Ecto neural progenitor cell (in vitro differentiated cells): Measurements from ENCODE around the gene PGAP3.

ENCODE experiments used
- DNase-seq: peaks from one replicate; pipeline ENCODE4 v3.0.0-alpha.2; 2018; ENCODE audit warnings: low spot score

Gene PGAP3

DNA sequence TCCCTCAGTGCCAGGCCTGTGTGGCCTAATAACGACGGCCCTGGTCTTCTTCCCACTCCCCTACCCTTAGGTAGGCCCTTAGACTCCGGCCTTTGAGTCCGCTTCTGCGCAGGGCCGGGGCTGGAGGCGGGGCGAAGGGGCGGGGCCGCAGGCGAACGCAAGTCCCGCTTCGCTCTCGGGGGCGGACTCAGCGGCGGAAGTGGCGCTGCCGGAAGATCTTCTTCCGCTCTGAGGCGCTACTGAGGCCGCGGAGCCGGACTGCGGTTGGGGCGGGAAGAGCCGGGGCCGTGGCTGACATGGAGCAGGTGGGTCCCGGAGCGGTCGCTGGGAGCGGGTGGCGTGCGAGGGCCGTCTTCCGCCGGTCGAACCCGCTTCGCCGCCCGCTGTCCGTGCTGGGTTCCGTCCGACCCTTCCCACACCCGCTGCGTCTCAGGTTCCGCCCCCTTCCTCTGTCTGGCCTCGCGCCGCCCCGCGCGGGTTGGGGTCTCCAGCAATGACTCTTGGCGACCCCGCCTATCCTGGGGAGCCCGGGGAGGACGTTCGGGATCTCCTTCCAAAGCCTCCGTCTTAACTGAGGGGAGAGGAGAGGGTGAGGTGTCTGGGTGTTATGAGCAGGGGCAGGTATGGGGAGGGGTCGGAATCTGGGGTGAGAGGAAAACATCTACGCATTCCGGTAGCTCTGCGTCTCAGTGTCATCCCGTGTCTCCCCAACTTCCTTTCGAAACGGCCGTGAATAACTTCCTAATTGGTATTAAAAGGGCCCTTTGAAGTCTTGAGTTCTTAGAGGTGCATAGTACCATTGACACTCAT lies 50.7 kb downstream of the PGAP3 start, which contains the start of gene STARD3:
Gene STARD3, plus strand, starts transcription at position 218 of the 810 bp plus-strand sequence. CDS start 16,388 bp downstream, outside the sequence.
- DNase-seq: peak; percentile 97

DNA sequence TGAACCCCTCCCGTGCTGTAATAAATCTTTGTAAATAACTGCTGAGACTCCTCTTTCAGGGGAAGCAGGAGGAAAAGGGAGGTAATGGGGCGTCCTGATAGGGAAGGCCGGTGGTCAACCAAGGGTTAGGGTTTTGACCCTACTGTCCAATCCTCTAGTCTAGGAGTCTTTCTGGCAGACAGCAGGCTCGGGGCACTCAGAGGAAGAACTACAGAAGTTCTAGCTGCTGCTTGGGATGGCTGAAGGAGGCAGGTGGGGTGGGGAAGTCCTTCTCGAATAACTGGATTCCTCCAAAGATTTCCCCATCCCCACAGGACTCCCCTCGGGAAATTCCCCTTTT lies 51.3 kb downstream of the PGAP3 start:
- no peak for DNase-seq

DNA sequence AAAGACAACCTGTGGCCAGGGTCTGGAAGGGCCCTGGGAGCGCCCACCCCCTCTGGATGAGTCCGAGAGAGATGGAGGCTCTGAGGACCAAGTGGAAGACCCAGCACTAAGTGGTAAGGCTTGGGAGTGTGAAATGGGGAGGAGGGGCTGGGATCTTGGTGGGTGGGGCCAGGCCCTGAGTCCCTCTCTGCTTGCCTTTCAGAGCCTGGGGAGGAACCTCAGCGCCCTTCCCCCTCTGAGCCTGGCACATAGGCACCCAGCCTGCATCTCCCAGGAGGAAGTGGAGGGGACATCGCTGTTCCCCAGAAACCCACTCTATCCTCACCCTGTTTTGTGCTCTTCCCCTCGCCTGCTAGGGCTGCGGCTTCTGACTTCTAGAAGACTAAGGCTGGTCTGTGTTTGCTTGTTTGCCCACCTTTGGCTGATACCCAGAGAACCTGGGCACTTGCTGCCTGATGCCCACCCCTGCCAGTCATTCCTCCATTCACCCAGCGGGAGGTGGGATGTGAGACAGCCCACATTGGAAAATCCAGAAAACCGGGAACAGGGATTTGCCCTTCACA lies 52.2 kb downstream of the PGAP3 start:
- no peak for DNase-seq

DNA sequence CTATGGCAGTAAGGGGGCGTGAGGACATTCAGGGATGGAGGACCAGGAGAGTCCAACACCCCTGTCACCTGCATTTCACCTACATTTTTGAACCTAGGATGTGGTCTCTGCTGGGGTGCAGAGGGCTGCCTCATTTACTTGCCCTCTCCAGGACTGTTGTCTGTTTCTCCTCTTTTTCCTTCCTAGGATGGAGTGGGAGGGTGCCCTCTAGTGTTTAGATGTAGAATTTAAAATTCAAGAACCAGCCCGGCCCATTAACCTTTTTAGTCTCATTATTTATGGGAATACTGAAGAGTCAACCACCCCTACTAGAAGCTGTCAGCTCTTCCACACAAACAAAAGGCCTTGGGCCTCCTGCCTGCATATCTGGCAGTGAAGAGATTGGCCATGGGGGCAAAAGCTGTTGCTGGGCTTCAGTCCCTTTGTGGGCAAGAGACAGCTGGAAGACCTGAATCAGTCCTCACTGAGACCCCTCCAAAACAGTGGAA lies 53.4 kb downstream of the PGAP3 start:
- DNase-seq: no peak

DNA sequence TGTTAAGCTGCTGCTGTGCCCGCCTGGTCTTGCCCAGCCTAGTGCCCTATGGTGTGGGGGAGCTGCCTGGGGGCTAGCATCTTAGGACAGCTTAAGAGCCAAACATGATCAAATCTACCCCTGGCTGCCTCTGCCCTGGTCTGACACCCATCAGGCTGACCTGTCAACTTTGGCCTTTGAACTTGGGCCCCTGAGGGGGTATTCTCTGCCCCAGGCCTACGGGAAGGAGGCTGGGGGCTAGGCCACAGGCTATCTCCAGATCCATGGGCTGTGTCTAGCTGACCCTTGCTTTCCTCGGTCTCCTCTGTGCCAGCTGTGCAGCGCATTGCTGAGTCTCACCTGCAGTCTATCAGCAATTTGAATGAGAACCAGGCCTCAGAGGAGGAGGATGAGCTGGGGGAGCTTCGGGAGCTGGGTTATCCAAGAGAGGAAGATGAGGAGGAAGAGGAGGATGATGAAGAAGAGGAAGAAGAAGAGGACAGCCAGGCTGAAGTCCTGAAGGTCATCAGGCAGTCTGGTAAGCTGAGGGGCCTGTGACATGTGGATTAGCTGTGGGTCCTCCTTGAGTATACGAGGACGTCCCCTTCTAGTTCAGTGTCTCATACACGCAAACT lies 54.2 kb downstream of the PGAP3 start:
- no peak for DNase-seq

DNA sequence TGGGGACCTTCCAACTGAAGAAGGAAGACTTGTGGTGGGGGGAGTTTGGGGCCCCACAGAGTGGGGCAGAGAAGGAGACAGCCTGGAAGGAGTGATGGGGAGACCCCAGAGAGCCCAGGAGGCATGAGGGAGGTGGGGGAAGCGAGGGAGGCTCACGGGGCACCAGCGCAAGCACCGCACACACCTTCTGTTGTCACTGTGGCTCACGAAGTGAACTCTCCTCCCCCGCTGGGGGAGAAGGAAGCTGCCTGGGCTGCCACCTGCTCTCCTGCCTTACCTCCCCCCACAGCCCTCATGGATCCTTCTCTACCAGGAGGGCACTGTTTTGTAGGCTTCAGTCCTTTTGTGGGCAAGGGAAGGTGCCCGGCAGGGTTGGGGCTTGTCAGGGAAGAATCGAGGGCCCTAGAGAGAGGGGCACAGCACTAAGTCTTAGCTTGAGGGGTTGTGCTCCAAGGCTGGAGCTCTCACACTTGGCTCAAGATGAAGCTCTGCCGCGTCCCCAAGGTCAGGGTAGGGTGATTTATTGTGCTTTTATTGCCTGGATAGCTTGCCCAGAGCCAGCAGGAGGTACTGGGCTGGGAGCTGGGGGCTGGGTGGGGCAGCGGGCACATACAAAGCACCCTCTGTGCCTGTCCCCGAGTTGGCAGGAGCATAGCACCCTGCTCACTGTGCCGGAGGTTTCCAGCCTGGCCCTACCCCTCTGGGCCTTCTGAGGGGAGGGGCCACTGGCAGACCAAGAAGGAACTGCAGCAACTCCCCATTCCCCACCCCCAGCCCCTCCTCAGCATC lies 55.5 kb downstream of the PGAP3 start:
- DNase-seq: no peak

DNA sequence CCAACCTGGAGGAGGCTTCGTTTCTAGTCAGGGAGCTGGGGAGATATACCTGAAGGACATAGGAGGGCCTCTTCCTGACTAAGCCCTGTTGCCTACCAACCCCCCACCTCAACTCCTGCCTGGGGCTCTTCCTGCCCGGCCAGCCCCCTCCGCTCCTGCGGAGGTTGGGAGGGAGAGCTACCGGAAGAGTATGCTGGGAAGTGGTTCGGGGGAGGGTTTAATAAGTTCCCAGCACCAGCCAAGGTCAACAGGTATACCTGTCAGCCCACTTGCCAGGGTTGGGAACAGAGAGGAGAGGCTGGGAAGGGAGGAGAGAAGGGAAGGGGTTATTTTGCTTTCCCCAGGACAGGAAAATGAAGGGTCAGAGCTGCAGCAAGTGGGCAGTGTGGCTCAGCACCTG lies 56.5 kb downstream of the PGAP3 start:
- no peak for DNase-seq

DNA sequence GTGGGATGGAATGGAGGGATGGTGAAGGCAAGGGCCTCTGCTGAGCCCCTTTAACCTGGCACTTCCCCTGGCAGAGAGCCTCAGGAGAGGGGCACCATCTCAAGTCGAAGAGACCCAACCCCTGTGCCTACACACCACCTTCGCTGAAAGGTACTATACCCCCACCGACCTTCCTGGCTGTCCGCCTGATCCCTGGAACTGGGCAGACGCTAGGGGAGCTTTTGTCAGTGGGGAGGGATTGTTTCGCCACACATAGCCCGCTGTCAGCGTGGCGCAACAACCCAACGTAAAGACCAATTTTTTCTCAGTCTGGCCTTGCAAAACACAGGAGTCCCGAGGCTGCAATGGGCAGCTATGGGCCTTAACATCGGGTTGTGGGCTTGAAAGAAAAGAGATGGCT lies 58.0 kb downstream of the PGAP3 start:
- DNase-seq: no peak

DNA sequence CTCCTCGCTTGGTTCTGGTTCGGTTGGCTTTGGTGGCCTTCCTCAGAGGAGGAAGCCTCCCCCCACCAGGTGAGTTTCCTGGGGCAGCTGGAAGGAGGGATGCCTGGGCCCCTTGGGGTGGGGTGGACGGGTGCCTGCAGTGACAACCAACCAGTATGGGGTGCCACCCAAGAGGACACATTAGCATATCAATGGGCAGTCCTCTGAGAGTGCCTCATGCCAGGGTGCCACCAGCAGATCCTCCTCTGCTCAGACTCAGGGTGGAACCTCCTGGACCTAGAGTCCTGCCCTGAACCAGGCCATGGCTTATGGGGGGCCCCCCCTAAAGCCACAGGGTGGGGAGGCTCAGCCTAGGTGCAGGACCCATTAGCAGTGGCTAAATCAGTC lies 58.4 kb downstream of the PGAP3 start:
- DNase-seq: no peak

DNA sequence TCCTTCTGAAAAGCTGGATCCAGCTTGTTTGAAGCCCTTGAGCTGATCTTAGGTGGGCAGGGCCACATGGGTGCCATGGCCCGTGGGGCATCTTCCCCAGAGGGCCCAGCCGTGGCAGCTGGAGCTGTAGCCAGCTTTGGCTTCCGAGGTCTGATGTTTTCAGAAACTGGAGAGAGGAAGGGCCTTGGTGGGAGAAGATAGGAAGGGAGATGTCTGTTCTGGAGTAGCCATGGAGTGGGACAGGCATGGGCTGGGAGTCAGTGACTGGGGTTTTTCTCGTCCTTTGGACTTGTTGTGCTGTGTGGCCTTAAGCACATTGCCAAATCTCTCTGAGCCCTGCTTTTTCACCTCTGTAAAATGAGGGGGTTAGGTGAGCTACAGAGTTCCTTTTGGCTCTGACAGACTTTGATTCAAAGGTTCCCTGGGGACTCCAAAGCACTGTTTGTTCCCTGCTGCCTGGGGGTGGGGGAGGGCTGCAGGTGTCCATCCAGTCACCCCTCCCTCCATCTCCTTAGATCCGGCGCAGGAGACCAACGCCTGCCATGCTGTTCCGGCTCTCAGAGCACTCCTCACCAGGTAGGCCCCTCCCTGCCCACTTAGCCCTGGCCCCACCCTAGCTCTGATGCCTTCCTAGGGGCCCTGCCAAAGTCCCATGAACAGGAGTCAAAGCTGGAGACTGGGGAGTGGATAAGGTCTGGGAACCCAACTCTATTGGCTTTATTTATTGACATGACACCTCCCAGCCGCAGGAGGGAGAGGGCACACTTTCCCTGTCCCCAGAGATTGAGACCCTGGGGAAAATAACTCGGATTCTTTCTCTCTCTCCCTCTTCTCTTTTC lies 59.0 kb downstream of the PGAP3 start:
- no peak for DNase-seq

DNA sequence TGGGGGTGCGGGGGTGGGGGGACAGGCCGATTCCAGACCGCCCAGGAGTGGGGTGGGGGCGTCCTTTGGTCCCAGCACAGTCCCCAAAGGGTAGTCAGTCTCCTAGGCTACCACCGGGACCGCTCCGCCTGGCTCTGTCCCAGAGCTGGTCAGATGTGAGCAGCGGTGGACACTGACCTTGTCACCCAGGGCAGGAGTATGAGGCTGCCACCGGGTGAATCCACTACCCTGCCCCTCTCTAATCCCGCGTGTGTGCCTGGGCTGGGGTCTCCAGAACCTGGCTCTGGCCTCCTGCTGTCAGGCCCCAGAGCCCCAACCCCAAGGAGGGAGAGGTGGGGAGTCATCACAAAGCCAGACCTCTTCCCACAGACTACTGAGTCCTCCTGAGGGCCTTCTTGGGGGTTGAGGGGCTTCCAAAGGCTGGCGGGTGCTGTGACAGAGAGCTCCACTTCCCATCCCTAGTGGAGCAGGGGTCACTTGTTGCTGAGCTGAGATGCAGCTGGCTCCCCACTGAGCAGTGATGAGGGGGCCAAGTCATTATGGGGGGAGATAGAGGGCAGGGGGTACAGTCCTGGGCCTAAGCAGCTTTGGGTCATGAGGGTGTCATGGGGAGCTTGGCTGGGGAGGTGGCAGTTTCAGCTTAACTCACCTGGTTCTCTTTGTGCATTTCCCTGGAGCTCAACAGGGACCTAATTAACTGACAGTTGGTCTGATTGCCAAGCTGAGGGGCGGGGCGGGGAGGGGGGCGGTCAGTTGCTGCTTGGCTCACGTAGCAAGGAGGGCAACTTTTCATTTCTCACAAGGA lies 59.9 kb downstream of the PGAP3 start:
- no peak for DNase-seq

DNA sequence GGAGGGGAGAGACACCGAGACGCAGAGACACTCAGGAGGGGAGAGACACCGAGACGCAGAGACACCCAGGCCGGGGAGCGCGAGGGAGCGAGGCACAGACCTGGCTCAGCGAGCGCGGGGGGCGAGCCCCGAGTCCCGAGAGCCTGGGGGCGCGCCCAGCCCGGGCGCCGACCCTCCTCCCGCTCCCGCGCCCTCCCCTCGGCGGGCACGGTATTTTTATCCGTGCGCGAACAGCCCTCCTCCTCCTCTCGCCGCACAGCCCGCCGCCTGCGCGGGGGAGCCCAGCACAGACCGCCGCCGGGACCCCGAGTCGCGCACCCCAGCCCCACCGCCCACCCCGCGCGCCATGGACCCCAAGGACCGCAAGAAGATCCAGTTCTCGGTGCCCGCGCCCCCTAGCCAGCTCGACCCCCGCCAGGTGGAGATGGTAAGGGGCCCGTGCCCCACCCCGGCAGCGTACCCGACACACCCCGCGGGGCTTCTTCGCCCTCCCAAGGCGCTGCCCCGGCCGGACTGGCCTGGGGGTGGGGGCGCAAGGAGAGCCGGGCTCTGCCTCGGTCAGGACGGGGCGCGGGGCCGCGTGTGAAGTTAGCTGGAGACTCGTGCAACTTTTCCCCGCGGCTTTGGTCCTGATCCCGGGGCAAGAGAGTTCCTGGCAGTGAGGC lies 60.7 kb downstream of the PGAP3 start:
- DNase-seq: peak; percentile 76

DNA sequence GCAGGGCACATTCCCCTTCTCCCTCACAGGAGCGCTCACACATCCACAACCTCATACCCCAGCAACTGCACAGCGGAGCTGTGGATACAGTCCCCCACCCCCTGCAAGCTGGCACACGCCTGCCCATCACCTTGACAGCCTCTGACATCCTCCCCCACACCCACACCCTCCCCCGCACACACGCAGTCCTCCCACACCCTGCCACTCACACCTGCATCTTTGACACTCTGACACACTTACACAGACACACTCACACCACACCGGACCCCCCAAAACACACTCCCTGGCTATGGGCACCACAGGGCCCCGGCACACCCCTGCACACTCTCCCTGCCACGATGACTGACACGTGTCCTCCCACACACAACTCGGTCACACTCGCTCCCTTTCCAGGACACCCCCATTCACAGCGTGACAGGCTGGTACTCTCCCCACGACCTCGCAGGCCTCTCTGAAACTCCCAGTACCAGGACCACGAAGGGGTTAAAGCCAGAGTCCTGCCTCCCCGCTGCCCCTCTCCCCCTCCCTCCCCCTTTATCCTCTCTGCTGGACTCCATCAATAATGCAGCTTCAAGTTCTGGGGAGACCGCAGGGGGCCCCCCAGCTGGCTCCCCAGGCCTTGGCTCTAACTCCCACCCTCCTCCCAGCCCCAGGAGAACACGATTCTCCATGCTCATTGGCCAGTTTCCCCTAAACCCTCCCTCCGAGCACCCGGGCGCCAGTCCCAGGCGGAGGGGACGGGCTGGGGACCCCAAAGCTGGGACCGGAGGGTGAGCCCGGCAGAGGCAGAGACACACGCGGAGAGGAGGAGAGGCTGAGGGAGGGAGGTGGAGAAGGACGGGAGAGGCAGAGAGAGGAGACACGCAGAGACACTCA lies 61.4 kb downstream of the PGAP3 start, which contains the start of gene PPP1R1B:
Gene PPP1R1B, plus strand, starts transcription at position 782 of the 876 bp plus-strand sequence. CDS start 441 bp downstream, outside the sequence.
- DNase-seq: no peak

DNA sequence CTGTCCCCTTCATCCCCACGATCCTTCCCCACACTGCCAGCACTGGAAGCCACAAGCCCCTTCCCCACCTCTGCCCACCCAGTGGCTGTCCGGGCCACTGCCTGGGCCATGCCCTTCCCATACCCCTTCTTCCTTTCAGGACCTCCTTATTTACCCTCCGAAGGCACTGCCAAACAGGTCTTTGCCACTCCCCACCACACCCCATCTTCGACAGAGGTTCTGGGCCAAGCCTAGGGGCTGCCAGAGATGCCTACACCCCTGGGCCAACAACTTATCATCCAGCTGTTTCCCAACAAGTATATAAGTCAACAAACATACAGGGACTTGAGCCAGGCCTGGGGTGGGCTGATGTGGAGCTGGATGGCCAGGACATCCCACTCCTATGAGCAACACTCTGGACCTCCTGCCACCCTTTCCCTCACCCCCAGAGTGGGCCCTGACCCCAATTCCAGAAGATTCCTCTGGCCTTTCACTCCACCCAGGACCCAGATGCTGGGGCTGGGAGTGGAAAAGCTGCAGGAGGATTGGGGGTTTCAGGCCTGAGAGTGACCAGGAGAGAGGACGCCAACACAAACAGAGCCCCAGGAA lies 62.6 kb downstream of the PGAP3 start:
- no peak for DNase-seq

DNA sequence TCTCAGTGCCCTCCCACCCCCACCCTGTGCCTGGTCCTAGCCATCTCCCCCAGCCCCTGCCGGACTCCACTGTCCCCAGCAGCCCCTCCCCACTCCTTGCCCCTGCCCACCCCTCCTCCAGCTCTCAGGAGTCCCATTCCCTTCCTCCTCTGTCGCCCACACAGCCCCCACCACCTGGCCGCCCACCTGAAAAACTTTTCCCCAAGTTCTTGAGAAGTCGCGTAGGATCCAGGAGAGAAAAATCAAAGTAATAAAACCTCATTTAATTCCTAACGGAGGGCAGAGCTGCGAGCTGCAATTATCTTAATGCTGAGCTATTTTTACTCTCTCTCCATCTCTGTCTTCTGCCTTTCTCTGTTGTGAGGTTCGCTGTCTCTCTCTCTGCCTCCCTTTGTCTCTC lies 63.5 kb downstream of the PGAP3 start:
- no peak for DNase-seq

DNA sequence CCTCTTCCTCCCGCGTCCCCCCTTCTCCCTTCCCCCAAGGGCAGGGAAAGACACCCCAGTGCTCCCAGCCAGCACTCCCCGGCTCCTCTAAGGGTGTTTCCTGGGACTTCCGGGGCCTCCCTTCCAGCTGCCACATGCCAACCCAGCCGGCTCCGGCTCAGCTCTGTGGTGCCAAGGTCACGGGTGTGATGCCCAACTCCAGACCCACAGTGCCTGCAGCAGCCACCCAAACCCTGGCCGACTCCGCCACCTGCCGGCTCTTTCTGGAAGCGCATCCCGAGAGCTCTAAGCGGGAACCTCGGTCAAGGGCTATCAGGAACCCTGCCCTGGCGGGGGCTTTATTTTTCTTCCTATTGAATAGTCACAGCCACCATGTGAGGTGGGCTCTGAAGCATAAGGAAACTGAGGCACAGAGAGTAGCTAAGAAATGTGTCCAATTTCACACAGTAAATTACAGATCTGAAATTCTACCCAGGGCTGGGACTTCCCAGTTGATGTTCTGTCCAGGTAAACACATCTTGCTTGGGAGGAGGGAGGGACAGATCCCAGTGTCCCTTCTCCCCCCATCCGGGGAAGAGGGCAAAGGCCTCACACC lies 64.4 kb downstream of the PGAP3 start:
- DNase-seq: peak; percentile 93

DNA sequence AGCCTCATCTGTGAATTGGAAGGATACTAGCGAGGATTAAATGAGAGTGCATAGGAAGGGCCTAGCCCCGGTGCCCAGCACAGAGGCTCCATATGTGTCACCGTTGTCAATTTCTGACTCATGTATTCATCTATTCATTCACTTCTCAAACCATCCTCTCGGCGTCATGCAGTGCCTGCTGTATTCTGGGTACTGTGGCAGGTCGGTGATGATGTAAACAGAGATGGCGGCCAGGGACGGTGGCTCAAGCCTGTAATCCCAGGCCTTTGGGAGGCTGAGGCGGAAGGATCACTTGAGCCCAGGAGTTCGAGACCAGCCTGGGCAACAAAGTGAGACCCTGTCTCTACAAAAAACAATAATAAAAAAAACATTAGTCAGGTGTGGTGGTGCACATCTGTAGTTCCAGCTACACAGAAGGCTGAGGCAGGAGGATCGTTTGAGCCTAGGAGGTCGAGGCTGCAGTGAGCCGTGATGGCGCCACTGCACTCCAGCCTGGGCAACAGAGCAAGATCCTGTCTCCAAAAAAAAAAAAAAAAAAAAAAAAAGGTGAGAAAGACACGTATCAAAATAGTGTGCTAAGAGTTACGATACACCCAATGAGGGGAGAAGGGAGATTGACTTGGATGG lies 65.4 kb downstream of the PGAP3 start:
- no peak for DNase-seq
